Measurements from ENCODE around the gene DPPA5. TPM values are rescaled to one million over a fixed set of nuclear protein-coding genes. Genes with fewer than 3 reads are reported as not detected.

The DPPA5 gene
- total and polyA plus RNA-seq, 2 of the 13 experiments (the other 11 are each of a cell fraction or from before 2014, with no cell fraction given), result not detected

GRCh38 chr6:73371984-73372383 is 17.9 kb upstream of the DPPA5 start (continued):
- no peak for TF ChIP-seq ZBTB10 (CRISPR knock-in tag; IDR thresholded peaks at IDR 0.05; ENCODE audit: borderline replicate concordance)
- no peak for TF ChIP-seq ZNF546 (CRISPR knock-in tag; conservative IDR thresholded peaks at IDR 0.05)
- TF ChIP-seq MTA1 (CRISPR knock-in tag; IDR thresholded peaks at IDR 0.05; ENCODE audit: borderline replicate concordance), result no peak
- TF ChIP-seq ZNF556 (CRISPR knock-in tag; IDR thresholded peaks at IDR 0.05; ENCODE audit: borderline replicate concordance), result no peak
- no peak for TF ChIP-seq BCL3 (CRISPR knock-in tag; IDR thresholded peaks at IDR 0.05)

GRCh38 chr6:73369563-73369962 is 15.5 kb upstream of the DPPA5 start, which contains the start of gene OOEP:
Gene OOEP, minus strand, starts transcription at chr6:73369897. Its CDS starts 105 bp downstream, at chr6:73369792.
- H4K20me1 ChIP-seq (ENCODE audit: insufficient read depth, low read length), result no peaks in the 10 kb centered on the region
- DNase-seq (ENCODE audit: low spot score), result no peak
- no peak for FAIRE-seq
- no peak for ATAC-seq
- ChIA-PET CTCF (ENCODE audit: low intra/inter-chr PET ratio, low total read pairs) (no interaction called here), POLR2A (no interaction called here)
- no peaks in the 10 kb centered on the region for H3K36me3 ChIP-seq (replicated peaks in 1 of 2; ENCODE audit: control insufficient read depth in 1 of 2, insufficient read depth in 2 of 2, low read length in 2 of 2)
- 94% methylated on average over 22 of the region's 36 CpGs for WGBS (ENCODE audit: low lambda C conversion rate)
- no TSS peak for BruUV-seq (replicated peaks)
- peaks cover 0 to 12% of the 10 kb centered on the region in 2 experiments; a peak in 3 of 5 replicates for H3K27me3 ChIP-seq (ENCODE audit: control insufficient read depth in 1 of 2, insufficient read depth in 2 of 2, low read length in 2 of 2)
- 0 out of 2 replicates have a peak, but pooled peaks cover 8% of the 10 kb centered on the region for H3K9me3 ChIP-seq (ENCODE audit: low read length)
- intact Hi-C loops (cut with micrococcal nuclease; ENCODE audit: unreplicated experiment), result no loop called here
- H3K27ac ChIP-seq (ENCODE audit: extremely low read length, insufficient read depth, low read length), result no peak within 1 kb of the TSS
- H3K4me2 ChIP-seq (ENCODE audit: low read depth, low read length), result no peak within 1 kb of the TSS
- no peaks in the 10 kb centered on the region for H3K4me1 ChIP-seq (ENCODE audit: insufficient read depth, low read length)
- H3K9ac ChIP-seq (ENCODE audit: insufficient read depth, low read depth, low read length), result no peak within 1 kb of the TSS
- no peak within 1 kb of the TSS for H3K4me3 ChIP-seq (replicated peaks in 1 of 3; ENCODE audit: insufficient read depth in 1 of 3, low read depth in 2 of 3, low read length in 3 of 3)
- in situ Hi-C loops (cut with HindIII; ENCODE audit: extremely low pct_ligation_motif_present, low pct_unique_long_range_greater_than_20kb), result no loop called here
- no peaks in the 10 kb centered on the region for H3K79me2 ChIP-seq (ENCODE audit: insufficient read depth, low read length)
- H2AFZ ChIP-seq (ENCODE audit: low read length), result no peak within 1 kb of the TSS
- TF ChIP-seq ZNF24 (IDR thresholded peaks at IDR 0.05) (no peak), RARA (CRISPR knock-in tag; IDR thresholded peaks at IDR 0.05) (no peak), TFDP1 (CRISPR knock-in tag; IDR thresholded peaks at IDR 0.05; ENCODE audit: borderline replicate concordance) (no peak), ZBTB7A (CRISPR knock-in tag; IDR thresholded peaks at IDR 0.05) (no peak), ATF6 (CRISPR knock-in tag; conservative IDR thresholded peaks at IDR 0.05) (no peak)
- TF ChIP-seq, protein P1, sequence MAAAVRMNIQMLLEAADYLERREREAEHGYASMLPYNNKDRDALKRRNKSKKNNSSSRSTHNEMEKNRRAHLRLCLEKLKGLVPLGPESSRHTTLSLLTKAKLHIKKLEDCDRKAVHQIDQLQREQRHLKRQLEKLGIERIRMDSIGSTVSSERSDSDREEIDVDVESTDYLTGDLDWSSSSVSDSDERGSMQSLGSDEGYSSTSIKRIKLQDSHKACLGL (CRISPR knock-in tag; IDR thresholded peaks at IDR 0.05), result no peak
- TF ChIP-seq, protein P2, sequence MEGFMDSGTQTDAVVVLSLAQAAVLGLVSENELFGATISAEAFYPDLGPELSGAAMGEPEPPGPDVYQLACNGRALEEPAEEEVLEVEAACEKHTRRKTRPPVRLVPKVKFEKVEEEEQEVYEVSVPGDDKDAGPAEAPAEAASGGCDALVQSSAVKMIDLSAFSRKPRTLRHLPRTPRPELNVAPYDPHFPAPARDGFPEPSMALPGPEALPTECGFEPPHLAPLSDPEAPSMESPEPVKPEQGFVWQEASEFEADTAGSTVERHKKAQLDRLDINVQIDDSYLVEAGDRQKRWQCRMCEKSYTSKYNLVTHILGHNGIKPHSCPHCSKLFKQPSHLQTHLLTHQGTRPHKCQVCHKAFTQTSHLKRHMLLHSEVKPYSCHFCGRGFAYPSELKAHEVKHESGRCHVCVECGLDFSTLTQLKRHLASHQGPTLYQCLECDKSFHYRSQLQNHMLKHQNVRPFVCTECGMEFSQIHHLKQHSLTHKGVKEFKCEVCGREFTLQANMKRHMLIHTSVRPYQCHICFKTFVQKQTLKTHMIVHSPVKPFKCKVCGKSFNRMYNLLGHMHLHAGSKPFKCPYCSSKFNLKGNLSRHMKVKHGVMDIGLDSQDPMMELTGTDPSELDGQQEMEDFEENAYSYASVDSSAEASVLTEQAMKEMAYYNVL (CRISPR knock-in tag; IDR thresholded peaks at IDR 0.05; ENCODE audit: borderline replicate concordance), result no peak

Data from HepG2 (cell line).